GM10266 (cell line): ENCODE results near the gene CPXM2.

Experiments used
- DNase-seq: peaks from one replicate; pipeline ENCODE4 v3.0.0; 2012; ENCODE audit errors: extremely low spot score
- TF ChIP-seq, protein P1 (sequence below): IDR thresholded peaks from 2 replicates; pipeline ENCODE4 v1.5.1; 2012; ENCODE audit warnings: mild to moderate bottlenecking, low read depth; ENCODE audit not compliant: control insufficient read depth, insufficient read depth; ENCODE audit errors: missing control alignments

The CPXM2 gene

GRCh38 chr10:123891144-123892071, at the start of gene CPXM2:
Gene CPXM2, minus strand, starts transcription at chr10:123891807. Its CDS starts 148 bp downstream, at chr10:123891659.
- TF ChIP-seq, protein P1, sequence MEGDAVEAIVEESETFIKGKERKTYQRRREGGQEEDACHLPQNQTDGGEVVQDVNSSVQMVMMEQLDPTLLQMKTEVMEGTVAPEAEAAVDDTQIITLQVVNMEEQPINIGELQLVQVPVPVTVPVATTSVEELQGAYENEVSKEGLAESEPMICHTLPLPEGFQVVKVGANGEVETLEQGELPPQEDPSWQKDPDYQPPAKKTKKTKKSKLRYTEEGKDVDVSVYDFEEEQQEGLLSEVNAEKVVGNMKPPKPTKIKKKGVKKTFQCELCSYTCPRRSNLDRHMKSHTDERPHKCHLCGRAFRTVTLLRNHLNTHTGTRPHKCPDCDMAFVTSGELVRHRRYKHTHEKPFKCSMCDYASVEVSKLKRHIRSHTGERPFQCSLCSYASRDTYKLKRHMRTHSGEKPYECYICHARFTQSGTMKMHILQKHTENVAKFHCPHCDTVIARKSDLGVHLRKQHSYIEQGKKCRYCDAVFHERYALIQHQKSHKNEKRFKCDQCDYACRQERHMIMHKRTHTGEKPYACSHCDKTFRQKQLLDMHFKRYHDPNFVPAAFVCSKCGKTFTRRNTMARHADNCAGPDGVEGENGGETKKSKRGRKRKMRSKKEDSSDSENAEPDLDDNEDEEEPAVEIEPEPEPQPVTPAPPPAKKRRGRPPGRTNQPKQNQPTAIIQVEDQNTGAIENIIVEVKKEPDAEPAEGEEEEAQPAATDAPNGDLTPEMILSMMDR = no peak
- DNase-seq = no peak

DNA sequence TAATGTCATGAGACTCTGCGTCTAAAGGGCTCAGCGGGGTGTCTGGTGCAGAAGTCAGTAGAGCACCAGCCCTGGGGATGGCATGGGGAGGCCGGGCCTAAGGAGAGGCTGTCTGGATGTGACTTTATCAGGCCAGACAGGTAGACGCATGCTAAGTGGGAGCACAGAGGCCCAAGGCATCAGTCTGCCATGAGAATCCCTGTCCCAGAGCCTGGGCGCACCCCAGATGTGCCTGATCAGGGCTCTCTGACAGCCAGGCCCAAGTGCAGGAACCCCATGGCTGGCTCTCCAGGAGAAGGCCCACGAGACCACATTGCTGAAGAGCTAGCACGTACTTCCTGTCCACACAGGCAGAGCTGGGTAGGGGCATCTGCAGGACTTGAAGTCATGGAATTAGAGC, 48.0 kb upstream of the CPXM2 start:
- no peak for DNase-seq
- TF ChIP-seq, protein P1 = no peak

- TF ChIP-seq, protein P1 = no peak
- no peak for DNase-seq
These were observed 47.3 kb upstream of the CPXM2 start for GRCh38 chr10:123938890-123939289.

DNA sequence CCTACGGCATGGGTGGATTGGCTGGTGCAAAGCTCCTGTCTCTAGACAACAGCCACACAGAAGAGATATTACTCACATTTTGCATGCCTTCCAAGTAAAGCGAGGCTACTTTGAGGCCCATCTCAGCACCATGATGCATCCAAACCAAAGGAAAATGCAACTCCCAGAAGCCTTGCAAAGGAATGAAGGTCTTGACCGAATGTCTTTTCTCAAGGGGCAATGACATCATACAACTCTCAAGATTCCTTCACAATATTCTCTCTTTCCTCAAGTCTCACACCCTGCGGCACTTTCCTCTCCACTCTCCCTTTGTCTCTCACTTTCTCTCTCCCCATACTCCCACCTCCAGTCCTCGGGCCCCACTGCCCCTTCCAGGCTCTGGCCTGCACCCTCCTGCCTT, 44.8 kb upstream of the CPXM2 start:
- DNase-seq = no peak
- TF ChIP-seq, protein P1 = no peak

DNA sequence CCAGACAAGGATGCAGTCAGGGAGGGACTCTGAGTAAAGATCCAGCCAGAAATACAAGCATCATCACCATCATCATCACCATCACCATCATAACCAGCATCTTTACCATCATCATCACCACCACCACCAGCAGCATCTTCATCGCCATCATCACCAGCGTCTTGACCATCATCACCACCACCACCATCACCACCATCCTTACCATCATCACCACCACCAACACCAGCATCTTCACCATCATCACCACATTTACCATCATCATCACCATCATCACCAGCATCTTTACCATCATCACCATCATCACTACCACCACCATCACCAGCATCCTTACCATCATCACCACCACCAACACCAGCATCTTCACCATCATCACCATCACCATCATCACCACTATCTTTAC, 44.1 kb upstream of the CPXM2 start:
- TF ChIP-seq, protein P1 = no peak
- no peak for DNase-seq

GRCh38 chr10:123934846-123935245, 43.2 kb upstream of the CPXM2 start:
- no peak for DNase-seq
- TF ChIP-seq, protein P1 = no peak

DNA sequence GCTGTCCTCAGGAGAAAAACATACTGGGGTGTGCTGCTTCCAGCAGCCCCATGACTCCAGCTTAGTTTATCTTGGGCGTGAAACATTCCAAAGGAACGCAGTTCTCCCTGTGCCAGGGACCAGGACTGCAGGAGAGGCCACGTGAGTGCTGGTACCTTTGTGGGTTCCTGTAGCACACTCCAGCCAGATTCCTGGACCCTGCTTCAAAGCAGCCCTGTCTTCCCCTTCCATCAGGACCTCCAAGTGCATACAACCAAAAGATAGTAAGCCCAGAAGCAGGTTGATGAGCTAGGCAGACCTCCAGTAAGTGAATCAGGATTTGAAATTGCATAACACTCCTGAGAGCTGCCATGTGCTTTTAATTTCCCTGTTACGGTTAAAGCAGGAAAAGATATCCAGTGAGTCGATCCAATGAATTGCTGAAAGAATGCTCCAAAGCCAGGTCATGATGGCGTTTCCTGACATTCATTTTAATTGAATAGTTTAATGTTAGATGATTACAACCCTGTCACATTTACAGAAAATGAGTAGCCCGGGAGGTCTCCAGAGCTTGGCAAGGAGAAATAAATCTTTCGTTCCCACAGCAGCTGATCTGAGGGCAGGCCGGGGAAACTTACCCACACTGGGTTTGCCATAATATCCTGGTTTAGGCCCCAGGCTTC, 38.9 kb upstream of the CPXM2 start:
- TF ChIP-seq, protein P1 = no peak
- DNase-seq = no peak
